Chondrocyte (in vitro differentiated cells): ENCODE data around the gene DNAJB4. TPM values are rescaled to one million over a fixed set of nuclear protein-coding genes. Genes with fewer than 3 reads are reported as not detected.
"Not testable (repeated sequence)": the region's sequence is repeated elsewhere in the genome, so short reads cannot be mapped to it uniquely, and the experiment has no call there.

Experiments used
- DNase-seq: peaks from one replicate; pipeline ENCODE4 v3.0.0; 2021; ENCODE audit warnings: mixed read lengths, low spot score
- H3K27ac Mint-ChIP-seq: one replicate; pipeline ENCODE4 v1.8.0; 2021; ENCODE audit warnings: mild to moderate bottlenecking, moderate library complexity, mixed read lengths; ENCODE audit not compliant: unreplicated experiment
- H3K27me3 Mint-ChIP-seq: 2 replicates; pipeline ENCODE4 v1.8.0; 2021; ENCODE audit warnings: low read depth, mixed read lengths
- H3K36me3 Mint-ChIP-seq: 2 replicates; pipeline ENCODE4 v1.8.0; 2021; ENCODE audit warnings: low read depth, mixed read lengths
- H3K4me1 Mint-ChIP-seq: 2 replicates; pipeline ENCODE4 v1.8.0; 2021; ENCODE audit warnings: low read depth, mild to moderate bottlenecking, mixed read lengths
- H3K4me3 Mint-ChIP-seq: one replicate; pipeline ENCODE4 v1.8.0; 2021; ENCODE audit warnings: mild to moderate bottlenecking, moderate library complexity, mixed read lengths; ENCODE audit not compliant: unreplicated experiment
- H3K9me3 Mint-ChIP-seq: 2 replicates; pipeline ENCODE4 v1.8.0; 2021; ENCODE audit warnings: low read depth, mixed read lengths
- CTCF ChIP-seq: fragments of 200-600 bp; sonication (generic); IDR thresholded peaks from 2 replicates; pipeline ENCODE4 v1.5.0; 2021; ENCODE audit warnings: antibody characterized with exemption, mild to moderate bottlenecking, moderate library complexity
- total RNA-seq: library from RNA; stranded (reverse); gene quantifications from 3 replicates; pipeline ENCODE4 v1.2.1, GENCODE V29; 2021

Gene DNAJB4
- total RNA-seq, 1 donor from 2014 or later = 109 TPM

GRCh38 chr1:78019024-78019423, 14.3 kb downstream of the DNAJB4 start:
- peaks cover 24% of the 10 kb centered on the region for H3K36me3 Mint-ChIP-seq
- no peak overlapping the region for H3K4me3 Mint-ChIP-seq
- no peaks in the 10 kb centered on the region for H3K9me3 Mint-ChIP-seq
- no peak for DNase-seq
- no peak overlapping the region for H3K27ac Mint-ChIP-seq
- no peaks in the 10 kb centered on the region for H3K27me3 Mint-ChIP-seq
- peaks cover 9% of the 10 kb centered on the region for H3K4me1 Mint-ChIP-seq
- TF ChIP-seq CTCF = no peak

GRCh38 chr1:78021134-78021533, 16.4 kb downstream of the DNAJB4 start:
- H3K4me1 Mint-ChIP-seq, H3K4me3 Mint-ChIP-seq, DNase-seq, H3K9me3 Mint-ChIP-seq, H3K27ac Mint-ChIP-seq, H3K27me3 Mint-ChIP-seq: not testable (repeated sequence)
- peaks cover 11% of the 10 kb centered on the region for H3K36me3 Mint-ChIP-seq

GRCh38 chr1:78029793-78030192, 25.1 kb downstream of the DNAJB4 start:
- no peak for TF ChIP-seq CTCF
- Mint-ChIP-seq H3K27ac (no peak overlapping the region), H3K36me3 (no peaks in the 10 kb centered on the region), H3K9me3 (no peaks in the 10 kb centered on the region), H3K4me1 (no peaks in the 10 kb centered on the region), H3K4me3 (no peak overlapping the region), H3K27me3 (no peaks in the 10 kb centered on the region)
- DNase-seq = no peak

GRCh38 chr1:78032996-78033796, 28.5 kb downstream of the DNAJB4 start:
- Mint-ChIP-seq H3K4me1 (peaks cover 3% of the 10 kb centered on the region), H3K27ac (no peak overlapping the region), H3K36me3 (no peaks in the 10 kb centered on the region), H3K9me3 (no peaks in the 10 kb centered on the region), H3K27me3 (no peaks in the 10 kb centered on the region), H3K4me3 (no peak overlapping the region)
- DNase-seq = no peak
- TF ChIP-seq CTCF = no peak

- Mint-ChIP-seq H3K27ac (no peak overlapping the region), H3K4me1 (peaks cover 7% of the 10 kb centered on the region), H3K27me3 (no peaks in the 10 kb centered on the region), H3K36me3 (no peaks in the 10 kb centered on the region), H3K4me3 (no peak overlapping the region), H3K9me3 (no peaks in the 10 kb centered on the region)
- DNase-seq = no peak
- TF ChIP-seq CTCF = no peak
Observed at GRCh38 chr1:78033797-78034172, 29.0 kb downstream of the DNAJB4 start.

GRCh38 chr1:78035121-78035520, 30.4 kb downstream of the DNAJB4 start:
- no peak overlapping the region for H3K4me3 Mint-ChIP-seq
- no peak for TF ChIP-seq CTCF
- H3K27me3 Mint-ChIP-seq = no peaks in the 10 kb centered on the region
- no peaks in the 10 kb centered on the region for H3K36me3 Mint-ChIP-seq
- no peak overlapping the region for H3K27ac Mint-ChIP-seq
- no peaks in the 10 kb centered on the region for H3K9me3 Mint-ChIP-seq
- peaks cover 7% of the 10 kb centered on the region for H3K4me1 Mint-ChIP-seq
- DNase-seq = no peak
